ENCODE data around the gene MECR.

MECR gene

GRCh38 chr1:29234471-29234870, 3.7 kb upstream of the MECR start:
- no peak for DNase-seq (ENCODE audit: low spot score)
- CTCF ChIA-PET: interaction anchor here (0.7 to 1.0 kb wide), 3 partner anchors 11 to 1448 kb away, joined by 3 read pairs; no protein-coding TSS in a partner anchor
- H3K27ac ChIP-seq: no peak overlapping the region
- TF ChIP-seq CTCF (conservative IDR thresholded peaks at IDR 0.05; ENCODE audit: low read depth): no peak
- POLR2A ChIA-PET (ENCODE audit: low non-redundant PET): interaction anchor here (0.6 kb wide), 1 partner anchor 9 kb away, joined by 3 read pairs; no protein-coding TSS in a partner anchor

GRCh38 chr1:29233693-29234092, 3.0 kb upstream of the MECR start:
- no peak for TF ChIP-seq CTCF (conservative IDR thresholded peaks at IDR 0.05; ENCODE audit: low read depth)
- ChIA-PET CTCF (no interaction called here), POLR2A (ENCODE audit: low non-redundant PET) (no interaction called here)
- no peak overlapping the region for H3K27ac ChIP-seq
- no peak for DNase-seq (ENCODE audit: low spot score)

GRCh38 chr1:29232387-29232786, 1.7 kb upstream of the MECR start:
- CTCF ChIA-PET: interaction anchor here (0.7 kb wide), 1 partner anchor 10 kb away, joined by 3 read pairs; no protein-coding TSS in a partner anchor
- no peak overlapping the region for H3K27ac ChIP-seq
- DNase-seq (ENCODE audit: low spot score): no peak
- TF ChIP-seq CTCF (conservative IDR thresholded peaks at IDR 0.05; ENCODE audit: low read depth): no peak
- POLR2A ChIA-PET (ENCODE audit: low non-redundant PET): no interaction called here

- ChIA-PET POLR2A (ENCODE audit: low non-redundant PET) (no interaction called here), CTCF (interaction anchor here (0.7 to 1.4 kb wide), 2 partner anchors 1150 to 1477 kb away, joined by 3 to 6 read pairs; no protein-coding TSS in a partner anchor)
- DNase-seq (ENCODE audit: low spot score): no peak
- H3K27ac ChIP-seq: peak overlapping the region; percentile 51; the same call in 1 of the 2 replicates
- TF ChIP-seq CTCF (conservative IDR thresholded peaks at IDR 0.05; ENCODE audit: low read depth): no peak
These were observed 556 bp downstream of the MECR start for GRCh38 chr1:29230204-29230552.

GRCh38 chr1:29227511-29227910, 3.2 kb downstream of the MECR start:
- DNase-seq (ENCODE audit: low spot score): no peak
- H3K27ac ChIP-seq: no peak overlapping the region
- TF ChIP-seq CTCF (conservative IDR thresholded peaks at IDR 0.05; ENCODE audit: low read depth): no peak
- ChIA-PET POLR2A (ENCODE audit: low non-redundant PET) (no interaction called here), CTCF (interaction anchor here (0.7 kb wide), 1 partner anchor 158 kb away, joined by 6 read pairs; no protein-coding TSS in a partner anchor)

GRCh38 chr1:29225361-29225760, 5.4 kb downstream of the MECR start:
- ChIA-PET POLR2A (ENCODE audit: low non-redundant PET) (interaction anchor here (0.6 kb wide), 1 partner anchor 9 kb away, joined by 3 read pairs; no protein-coding TSS in a partner anchor), CTCF (no interaction called here)
- no peak overlapping the region for H3K27ac ChIP-seq
- DNase-seq (ENCODE audit: low spot score): no peak
- TF ChIP-seq CTCF (conservative IDR thresholded peaks at IDR 0.05; ENCODE audit: low read depth): no peak
